ENCODE measurements around the gene DIPK1A. TPM values are rescaled to one million over a fixed set of nuclear protein-coding genes. Genes with fewer than 3 reads are reported as not detected.
A peak's percentile ranks its signal among the peaks of the same experiment; 100 is the strongest.

The DIPK1A gene
- polyA plus RNA-seq, 1 donor from 2014 or later: 29.2 TPM

GRCh38 chr1:92969517-92969916, 8.3 kb upstream of the DIPK1A start:
- Mint-ChIP-seq H3K27ac (peak overlapping the region in 1 of 3 donors; percentile 16), H3K27me3 (no peaks in the 10 kb centered on the region)

GRCh38 chr1:92968138-92969032, 7.1 kb upstream of the DIPK1A start:
- Mint-ChIP-seq H3K27ac (no peak overlapping the region), H3K9me3 (no peaks in the 10 kb centered on the region), H3K4me1 (peaks cover 18 to 28% (median 24%) of the 10 kb centered on the region in 3 donors), H3K4me3 (peak overlapping the region in 1 of 4 donors; percentile 10), H3K36me3 (no peaks in the 10 kb centered on the region), H3K27me3 (no peaks in the 10 kb centered on the region)

More at GRCh38 chr1:92969517-92969916, 8.3 kb upstream of the DIPK1A start:
- Mint-ChIP-seq H3K4me1 (peaks cover 23 to 33% (median 29%) of the 10 kb centered on the region in 3 donors), H3K9me3 (no peaks in the 10 kb centered on the region), H3K36me3 (no peaks in the 10 kb centered on the region), H3K4me3 (no peak overlapping the region)

- Mint-ChIP-seq H3K36me3 (peaks cover 2% of the 10 kb centered on the region), H3K4me3 (no peak overlapping the region), H3K27me3 (no peaks in the 10 kb centered on the region), H3K9me3 (no peaks in the 10 kb centered on the region), H3K27ac (no peak overlapping the region), H3K4me1 (peaks cover 12 to 19% (median 13%) of the 10 kb centered on the region in 3 donors)
These were observed 3.7 kb upstream of the DIPK1A start for GRCh38 chr1:92964998-92965397.

DNA sequence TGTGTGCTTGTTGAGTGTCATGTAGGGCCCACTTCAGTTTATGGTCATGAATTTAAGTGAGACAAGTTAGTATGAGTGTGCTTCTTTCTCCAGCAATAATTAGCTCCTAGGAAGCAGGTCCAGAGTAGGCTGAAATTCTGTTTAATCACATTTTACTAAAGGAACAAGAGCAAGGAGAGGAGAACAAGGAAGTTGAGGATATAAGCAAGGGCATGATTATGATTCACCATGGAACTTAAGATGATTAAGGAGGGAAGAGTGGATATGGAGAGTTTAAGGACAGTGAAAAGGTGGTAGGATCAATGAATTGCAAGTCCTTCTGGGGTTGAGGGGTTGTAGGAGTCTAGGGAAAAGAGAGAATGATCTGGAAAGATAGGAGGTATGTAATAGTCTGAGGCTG, 3.1 kb upstream of the DIPK1A start:
- peaks cover 12 to 16% (median 15%) of the 10 kb centered on the region in 3 donors for H3K4me1 Mint-ChIP-seq
- H3K27ac Mint-ChIP-seq: no peak overlapping the region
- H3K4me3 Mint-ChIP-seq: no peak overlapping the region
- no peaks in the 10 kb centered on the region for H3K9me3 Mint-ChIP-seq
- H3K27me3 Mint-ChIP-seq: no peaks in the 10 kb centered on the region
- H3K36me3 Mint-ChIP-seq: peaks cover 2% of the 10 kb centered on the region

GRCh38 chr1:92961896-92962752, 862 bp upstream of the DIPK1A start:
- Mint-ChIP-seq H3K36me3 (peaks cover 2% of the 10 kb centered on the region), H3K9me3 (no peaks in the 10 kb centered on the region), H3K27me3 (no peaks in the 10 kb centered on the region), H3K4me3 (no peak overlapping the region), H3K27ac (no peak overlapping the region), H3K4me1 (peaks cover 22 to 25% (median 24%) of the 10 kb centered on the region in 3 donors)

- Mint-ChIP-seq H3K36me3 (peaks cover 2% of the 10 kb centered on the region), H3K4me1 (peaks cover 36 to 38% (median 36%) of the 10 kb centered on the region in 3 donors), H3K4me3 (peak overlapping the region in 3 of 4 donors; percentile 90 to 95 (median 94)), H3K27ac (peak overlapping the region; percentile 95 to 97 (median 97)), H3K9me3 (no peaks in the 10 kb centered on the region), H3K27me3 (no peaks in the 10 kb centered on the region)
These were observed 699 bp downstream of the DIPK1A start for GRCh38 chr1:92960395-92961130.

GRCh38 chr1:92958203-92958970, 2.9 kb downstream of the DIPK1A start:
- H3K27ac Mint-ChIP-seq: peak overlapping the region; percentile 80 to 94 (median 91)
- H3K36me3 Mint-ChIP-seq: peaks cover 4% of the 10 kb centered on the region
- H3K27me3 Mint-ChIP-seq: no peaks in the 10 kb centered on the region
- no peaks in the 10 kb centered on the region for H3K9me3 Mint-ChIP-seq
- peaks cover 46 to 52% (median 51%) of the 10 kb centered on the region in 3 donors for H3K4me1 Mint-ChIP-seq
- peak overlapping the region; percentile 30 to 87 (median 70) for H3K4me3 Mint-ChIP-seq

DNA sequence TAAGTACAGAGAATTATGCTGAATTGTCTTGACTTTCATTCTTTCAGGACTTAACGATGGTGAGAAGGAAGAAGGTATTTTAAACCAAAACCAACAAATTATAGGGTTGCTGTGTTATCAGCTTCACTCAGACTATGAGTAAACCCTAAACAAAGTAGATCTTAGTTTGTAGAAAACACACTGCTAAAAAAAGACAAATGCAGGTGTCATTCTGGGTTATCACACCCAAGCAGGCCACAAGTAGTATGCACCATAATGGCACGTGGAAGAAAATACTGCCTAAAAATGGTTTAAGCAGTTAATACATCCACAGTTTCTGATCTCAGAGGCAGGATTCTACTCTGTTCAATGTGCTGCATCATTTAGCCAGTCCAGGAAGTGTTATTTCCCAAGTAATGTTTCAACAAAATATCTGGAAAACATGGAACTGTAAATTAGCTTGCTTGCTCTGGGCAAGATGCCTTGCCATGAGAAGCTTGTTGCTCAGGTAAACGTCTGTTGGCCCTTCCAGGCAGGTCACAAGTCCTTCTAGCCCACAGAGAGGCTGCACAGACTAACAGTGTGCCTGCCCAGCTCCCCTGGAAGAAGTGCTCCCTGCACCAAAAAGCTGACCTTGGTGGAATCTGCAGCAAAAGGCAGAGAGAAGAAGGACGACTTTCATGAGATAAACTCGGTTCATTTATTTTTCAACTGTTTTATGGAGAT, 4.1 kb downstream of the DIPK1A start:
- H3K4me1 Mint-ChIP-seq: peaks cover 52 to 61% (median 57%) of the 10 kb centered on the region in 3 donors
- peak overlapping the region; percentile 56 to 87 (median 70) for H3K4me3 Mint-ChIP-seq
- H3K9me3 Mint-ChIP-seq: no peaks in the 10 kb centered on the region
- H3K27me3 Mint-ChIP-seq: no peaks in the 10 kb centered on the region
- peaks cover 4% of the 10 kb centered on the region for H3K36me3 Mint-ChIP-seq
- peak overlapping the region; percentile 71 to 80 (median 76) for H3K27ac Mint-ChIP-seq

GRCh38 chr1:92956254-92957029, 4.8 kb downstream of the DIPK1A start:
- Mint-ChIP-seq H3K4me1 (peaks cover 52 to 66% (median 61%) of the 10 kb centered on the region in 3 donors), H3K27ac (peak overlapping the region; percentile 68 to 79 (median 76)), H3K4me3 (peak overlapping the region; percentile 56 to 87 (median 70)), H3K27me3 (no peaks in the 10 kb centered on the region), H3K36me3 (peaks cover 4% of the 10 kb centered on the region), H3K9me3 (no peaks in the 10 kb centered on the region)

GRCh38 chr1:92953491-92953890, 7.8 kb downstream of the DIPK1A start:
- no peaks in the 10 kb centered on the region for H3K9me3 Mint-ChIP-seq
- H3K27me3 Mint-ChIP-seq: no peaks in the 10 kb centered on the region
- peak overlapping the region in 2 of 3 donors; percentile 19 to 94 for H3K27ac Mint-ChIP-seq
- H3K4me3 Mint-ChIP-seq: peak overlapping the region; percentile 16 to 88 (median 57)
- peaks cover 41 to 57% (median 53%) of the 10 kb centered on the region in 3 donors for H3K4me1 Mint-ChIP-seq
- peaks cover 3% of the 10 kb centered on the region for H3K36me3 Mint-ChIP-seq

- Mint-ChIP-seq H3K4me1 (peaks cover 36 to 54% (median 49%) of the 10 kb centered on the region in 3 donors), H3K9me3 (no peaks in the 10 kb centered on the region), H3K36me3 (peaks cover 3% of the 10 kb centered on the region), H3K27me3 (no peaks in the 10 kb centered on the region), H3K4me3 (peak overlapping the region; percentile 34 to 88 (median 35)), H3K27ac (peak overlapping the region in 2 of 3 donors; percentile 19 to 94)
These were observed 8.5 kb downstream of the DIPK1A start for GRCh38 chr1:92952714-92953113.

DNA sequence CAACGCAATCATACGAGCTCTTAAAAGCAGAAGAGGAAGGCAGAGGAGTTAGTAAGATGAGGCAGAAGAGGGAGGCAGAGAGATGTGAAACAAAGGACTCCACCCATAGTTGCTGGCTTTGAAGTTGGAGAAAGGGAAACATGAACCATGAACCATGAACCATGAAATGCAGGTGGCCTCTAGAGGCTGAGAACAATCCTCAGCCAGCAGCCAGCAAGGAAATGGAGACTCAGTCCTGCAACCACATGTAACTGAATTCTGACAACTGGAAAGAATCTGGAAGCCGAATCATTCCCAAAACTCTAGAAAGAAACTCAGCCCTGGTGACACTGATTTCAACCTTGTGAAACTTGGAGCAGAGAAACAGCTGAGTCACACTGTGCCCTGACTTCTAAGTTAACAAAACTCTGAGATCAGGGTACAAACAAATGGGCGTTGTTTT, 10.1 kb downstream of the DIPK1A start:
- peaks cover 5% of the 10 kb centered on the region for H3K36me3 Mint-ChIP-seq
- H3K4me3 Mint-ChIP-seq: no peak overlapping the region
- no peak overlapping the region for H3K27ac Mint-ChIP-seq
- peaks cover 30 to 47% (median 41%) of the 10 kb centered on the region in 3 donors for H3K4me1 Mint-ChIP-seq
- H3K9me3 Mint-ChIP-seq: peaks cover 0 to under 1% (median 0%) of the 10 kb centered on the region in 3 donors
- no peaks in the 10 kb centered on the region for H3K27me3 Mint-ChIP-seq
